GM23248 (cell line): Measurements from ENCODE around the gene CD300E.

Experiments used
- EZH2 ChIP-seq: fragments of 200-600 bp; sonication (generic); IDR thresholded peaks from 2 replicates; pipeline ENCODE4 v1.6.1; 2018; ENCODE audit warnings: antibody characterized with exemption, mild to moderate bottlenecking; ENCODE audit not compliant: insufficient read depth, poor library complexity, severe bottlenecking
- EZH2phosphoT487 ChIP-seq: fragments of 200-600 bp; sonication (generic); IDR thresholded peaks from 2 replicates; pipeline ENCODE4 v1.6.1; 2018; ENCODE audit warnings: antibody characterized with exemption, moderate library complexity, mild to moderate bottlenecking, low read depth; ENCODE audit not compliant: insufficient read depth

- TF ChIP-seq EZH2 (no peak), EZH2phosphoT487 (no peak)
Observed at GRCh38 chr17:74607221-74607620, 16.3 kb downstream of the CD300E start.
